Inflammatory macrophage treated with lipopolysaccharide for 1 hour (primary cell): Measurements from ENCODE around the gene KNCN.

Experiments used
- DNase-seq, 2 donors: peaks; one replicate each; pipeline ENCODE4 v3.0.0-alpha.2; 2020 to 2022

KNCN gene

DNA sequence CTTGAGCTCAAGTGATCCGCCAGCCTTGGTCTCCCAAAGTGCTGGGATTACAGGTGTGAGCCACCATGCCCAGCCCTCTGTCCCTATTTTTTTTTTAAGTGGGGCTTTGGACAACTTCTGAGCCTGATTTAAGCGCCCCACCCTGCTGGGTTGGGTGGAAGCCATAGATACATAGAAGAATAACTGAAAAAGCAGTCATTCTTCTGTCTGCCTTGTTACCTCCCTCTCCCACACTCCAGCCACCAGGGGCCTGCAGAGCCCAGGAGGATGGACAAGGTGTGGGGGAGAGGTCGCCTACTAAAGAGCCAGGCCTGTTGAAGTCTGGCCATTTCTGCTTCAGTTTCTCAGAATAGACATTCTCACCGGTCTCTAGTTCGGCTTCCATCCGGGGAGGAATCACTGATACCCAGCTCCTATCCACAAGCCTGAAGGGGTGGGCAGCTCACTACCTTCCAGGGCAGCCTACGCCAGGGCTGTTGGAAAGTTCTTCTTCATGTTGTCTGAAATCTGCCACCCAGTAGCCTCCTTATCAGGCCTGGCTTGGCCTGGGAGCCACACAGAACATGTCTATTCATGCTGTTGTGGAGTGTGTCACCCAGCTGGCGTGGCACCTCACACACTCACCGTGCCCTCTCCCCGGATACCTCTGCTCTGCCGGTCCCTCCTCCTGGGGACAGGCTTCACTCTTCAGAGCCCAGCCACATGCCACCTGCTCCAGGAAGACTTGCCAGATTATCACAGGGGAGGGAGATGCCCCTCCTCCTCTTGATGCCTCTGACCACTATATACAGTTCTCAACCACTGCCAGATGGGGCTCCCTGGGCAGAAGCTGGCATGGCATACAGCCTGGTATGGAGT, 27.7 kb downstream of the KNCN start:
- DNase-seq: no peak

DNA sequence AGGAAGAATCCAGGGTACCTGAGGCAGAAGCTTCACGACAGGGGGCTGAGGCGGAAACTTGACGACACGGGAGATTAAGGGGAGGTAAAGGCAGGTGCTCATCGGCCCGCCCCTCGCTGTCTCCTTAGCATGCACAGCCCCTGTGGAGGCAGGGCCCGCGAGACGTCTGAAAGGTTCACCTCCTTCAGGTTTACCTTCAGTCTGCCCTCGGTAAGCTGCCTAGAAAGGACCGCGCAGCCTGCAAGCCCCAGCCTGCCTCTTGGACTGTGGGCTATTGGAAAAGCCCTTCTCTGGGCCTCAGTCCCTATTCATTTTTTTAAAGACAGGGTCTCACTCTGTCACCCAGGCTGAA, 28.5 kb downstream of the KNCN start:
- no peak for DNase-seq

DNA sequence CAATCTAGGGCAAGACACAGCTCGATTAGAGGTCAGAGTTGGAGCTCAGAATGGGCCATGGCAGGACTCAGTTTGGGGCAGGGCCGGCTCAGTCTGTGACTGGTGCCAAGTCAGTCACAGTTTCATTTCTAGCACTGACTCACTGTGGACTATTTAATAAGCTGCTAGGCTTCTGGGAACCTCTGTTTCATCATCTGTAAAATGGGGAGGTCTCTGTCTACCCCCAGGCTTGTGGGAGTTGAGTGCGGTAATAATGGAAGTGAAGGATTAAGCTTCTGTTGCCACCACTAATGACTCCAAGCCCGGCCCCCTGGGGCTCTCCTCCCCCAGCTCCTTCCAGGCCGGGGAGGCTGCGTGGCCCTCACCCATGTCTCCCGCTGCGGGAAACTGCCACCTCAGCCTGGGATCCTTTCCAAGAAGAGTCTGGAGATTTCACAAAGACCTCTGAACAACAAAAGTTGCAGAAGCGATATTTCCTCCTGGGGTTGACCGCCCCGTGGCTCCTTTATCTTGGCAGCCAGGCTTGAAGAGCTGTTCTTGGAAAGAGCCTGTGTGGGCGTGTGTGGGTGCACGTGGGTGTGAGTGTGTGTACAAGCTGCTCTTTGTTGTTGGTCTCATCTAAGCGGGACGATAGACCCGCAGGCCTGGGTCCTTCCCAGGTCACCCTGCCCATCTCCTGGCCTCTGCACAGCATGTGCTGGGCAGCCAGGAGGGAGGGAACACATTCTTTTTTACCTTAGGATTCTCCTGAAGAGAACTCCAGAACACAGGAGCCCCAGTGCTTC, 29.1 kb downstream of the KNCN start:
- DNase-seq: peak; percentile 77 to 82

DNA sequence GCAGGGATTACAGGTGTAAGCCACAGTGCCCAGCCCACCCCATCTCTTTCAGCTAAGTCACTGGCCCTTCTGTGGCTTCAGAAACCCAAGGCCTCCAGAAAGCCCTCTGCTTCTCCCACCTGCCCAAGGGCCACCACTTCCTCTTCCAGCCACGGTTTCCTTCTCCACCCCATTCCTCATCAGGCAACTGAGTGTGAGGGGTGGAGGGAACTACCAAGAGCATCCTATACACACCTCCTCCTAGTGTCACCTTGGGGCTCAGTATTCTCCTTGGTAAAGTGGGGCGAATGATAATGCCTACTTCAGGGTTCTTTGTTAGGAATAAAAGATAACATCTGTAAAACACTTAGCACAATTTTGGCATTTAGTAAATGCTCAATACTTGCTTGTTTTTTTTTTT, 30.0 kb downstream of the KNCN start:
- DNase-seq: no peak

DNA sequence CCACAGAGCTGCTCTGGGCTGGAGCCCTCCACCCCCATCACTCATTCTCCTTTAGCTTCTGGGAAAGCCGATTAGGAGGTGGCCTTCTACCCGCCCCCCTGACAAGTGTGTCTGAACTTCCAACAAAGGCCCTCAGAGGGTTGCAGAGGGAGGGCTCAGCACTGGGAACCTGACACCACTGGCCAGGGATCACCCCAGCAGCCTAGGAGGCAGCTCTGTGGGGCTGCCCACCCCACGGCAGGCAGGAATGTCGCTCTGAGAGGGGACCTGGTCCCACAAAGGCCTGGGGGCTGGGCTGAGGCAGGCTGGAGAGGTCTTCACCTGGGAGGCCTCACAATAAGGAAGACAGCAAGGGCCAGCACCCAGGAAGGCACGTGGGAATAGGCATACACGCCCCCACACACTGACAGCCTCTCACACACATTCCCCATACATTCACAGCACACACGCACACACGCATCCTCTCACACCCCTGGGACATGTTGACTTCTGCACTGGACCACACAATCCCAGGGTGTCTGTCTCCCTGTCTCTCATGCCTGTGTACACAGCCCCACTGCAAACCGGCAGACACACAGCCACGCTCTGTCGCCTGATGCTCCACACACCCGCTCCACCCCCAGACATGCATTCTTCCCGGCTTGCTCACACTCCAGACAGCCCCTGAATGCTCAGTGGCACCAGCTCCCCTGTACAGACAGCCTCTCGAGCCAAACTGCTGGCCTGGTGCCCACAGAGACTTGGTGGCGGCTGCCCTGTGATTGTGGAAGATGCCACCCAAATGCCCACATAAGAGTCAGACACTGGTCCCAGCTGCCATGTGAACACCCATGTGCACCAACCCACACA, 31.2 kb downstream of the KNCN start:
- DNase-seq: no peak

DNA sequence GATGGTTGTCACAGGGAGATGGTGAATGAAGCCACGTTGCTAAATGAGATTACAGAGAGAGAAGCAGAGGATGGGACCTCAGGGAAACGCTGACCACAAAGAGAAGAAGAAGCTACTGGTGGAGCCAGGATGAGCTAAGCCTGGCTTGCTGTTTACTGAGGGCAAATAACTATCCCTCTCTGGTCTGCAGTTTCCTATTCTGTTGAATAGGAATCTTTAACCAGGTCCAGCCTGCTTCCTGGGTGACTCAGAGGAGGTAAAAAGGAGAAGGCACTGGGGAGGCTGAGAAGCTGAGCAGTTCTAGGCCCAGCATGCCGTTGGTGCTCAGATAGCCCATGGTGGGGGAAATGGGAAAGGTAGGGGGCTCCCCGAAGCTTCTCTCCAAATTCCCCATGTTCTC, 32.2 kb downstream of the KNCN start:
- DNase-seq: peak in 1 of 2 donors; percentile 8

DNA sequence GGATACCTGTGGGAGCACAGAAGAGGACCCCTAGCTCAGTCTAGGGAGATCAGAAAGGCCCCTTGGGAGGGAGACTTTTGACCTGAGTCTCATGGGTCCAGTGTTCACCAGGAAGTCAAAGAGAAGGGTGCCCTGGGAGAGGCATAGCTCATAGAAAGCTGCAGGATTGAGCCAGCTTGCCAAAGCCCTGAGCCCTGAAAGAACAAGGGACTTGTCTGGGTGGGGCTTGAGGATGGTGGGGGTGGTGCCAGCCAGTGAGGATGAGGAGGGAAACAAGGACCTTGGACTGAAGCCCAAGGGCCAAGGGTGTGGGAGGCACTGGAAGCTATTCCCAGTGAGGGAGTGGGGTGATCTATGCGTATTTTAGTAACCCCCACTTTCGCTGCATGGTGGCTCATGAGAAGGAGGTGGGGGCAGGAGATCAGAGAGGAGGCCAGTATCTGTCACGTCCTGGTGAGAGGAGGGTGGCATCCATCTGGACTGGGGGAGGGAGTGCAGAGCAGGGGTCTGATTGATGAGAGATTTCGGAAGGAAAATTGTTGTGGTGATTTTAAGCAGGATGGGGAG, 33.4 kb downstream of the KNCN start:
- DNase-seq: no peak

DNA sequence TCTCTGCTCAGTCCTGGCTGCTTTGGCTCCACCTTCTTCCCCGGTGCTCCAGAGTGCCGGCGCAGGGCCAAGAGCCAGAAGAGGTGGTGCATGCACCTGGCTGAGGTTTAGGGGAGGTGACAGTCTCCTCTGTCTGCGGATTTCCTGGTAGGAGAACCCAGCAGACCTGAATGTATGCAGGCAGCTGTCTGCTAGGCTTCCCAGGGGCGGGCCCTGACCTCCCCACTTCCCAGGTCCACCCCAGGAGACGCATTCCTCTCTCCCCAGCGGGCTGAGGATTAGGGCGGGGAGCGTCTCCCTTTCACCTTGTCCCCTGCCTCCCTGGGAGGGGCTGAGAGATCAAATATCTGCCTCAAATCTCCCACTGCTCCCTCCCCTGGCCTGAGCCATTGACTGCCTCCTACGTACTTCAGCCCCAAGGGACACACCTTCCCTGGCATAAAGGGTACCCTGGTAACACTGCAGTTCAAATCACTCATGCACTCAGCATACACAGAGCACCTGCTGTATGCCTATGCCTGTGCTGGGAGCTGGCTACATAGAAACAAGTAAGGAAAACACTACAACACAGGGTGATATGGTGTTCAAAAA, 34.3 kb downstream of the KNCN start:
- no peak for DNase-seq

DNA sequence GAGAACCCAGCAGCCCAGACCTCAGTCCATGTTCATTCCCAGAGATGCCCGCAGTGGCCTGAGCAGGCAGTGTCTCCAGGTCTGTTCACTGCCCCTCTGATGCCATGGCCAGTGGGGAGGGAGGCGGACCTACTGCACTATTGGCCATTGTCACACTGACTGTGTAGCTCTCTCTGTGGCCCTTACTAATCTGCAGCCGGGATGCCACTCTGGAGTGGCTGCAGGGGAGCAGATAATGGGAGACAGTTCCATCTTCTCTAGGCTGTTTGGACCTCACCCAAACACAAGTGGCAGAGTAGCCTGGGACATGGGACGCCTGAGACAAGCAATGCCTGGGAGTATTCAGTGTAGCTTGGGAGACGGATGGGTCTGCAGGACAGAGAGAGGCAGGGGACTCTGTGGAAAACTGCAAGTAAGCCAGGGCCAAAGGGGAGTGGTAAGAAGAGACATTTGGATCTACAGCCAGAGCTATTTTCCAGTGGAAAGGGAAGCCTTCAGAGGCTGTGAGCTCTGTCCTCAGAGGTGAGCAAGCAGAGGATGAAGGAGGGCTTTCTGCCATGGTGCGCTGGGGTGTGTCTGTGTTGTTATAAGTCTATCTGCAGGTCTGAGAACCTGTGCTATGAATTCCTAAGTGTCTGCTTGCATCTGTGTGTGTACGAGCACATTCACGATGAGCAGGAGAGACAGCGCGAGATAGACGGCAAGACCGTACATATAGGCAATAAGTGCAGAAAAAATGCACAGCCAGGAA, 35.1 kb downstream of the KNCN start:
- DNase-seq: no peak

DNA sequence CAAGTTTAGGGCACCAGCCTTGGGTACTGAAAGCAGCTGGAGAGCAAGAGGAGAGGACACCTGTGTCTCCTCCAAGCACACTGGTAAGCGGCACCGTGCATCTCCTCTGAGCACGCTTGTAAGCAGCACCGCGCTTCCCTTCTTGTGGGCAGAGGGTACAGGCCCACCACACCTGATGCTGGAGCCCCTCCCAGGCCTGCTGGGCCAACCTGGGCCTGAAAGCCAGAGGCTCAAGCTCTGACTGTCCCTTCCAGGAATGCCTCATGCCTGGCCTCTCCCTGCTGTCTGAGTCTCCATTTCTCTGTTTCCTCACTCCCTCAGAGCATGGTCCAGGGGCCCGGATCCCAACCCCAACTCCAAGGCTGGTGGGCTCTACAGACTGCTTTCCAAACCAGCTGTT, 35.9 kb downstream of the KNCN start:
- no peak for DNase-seq

DNA sequence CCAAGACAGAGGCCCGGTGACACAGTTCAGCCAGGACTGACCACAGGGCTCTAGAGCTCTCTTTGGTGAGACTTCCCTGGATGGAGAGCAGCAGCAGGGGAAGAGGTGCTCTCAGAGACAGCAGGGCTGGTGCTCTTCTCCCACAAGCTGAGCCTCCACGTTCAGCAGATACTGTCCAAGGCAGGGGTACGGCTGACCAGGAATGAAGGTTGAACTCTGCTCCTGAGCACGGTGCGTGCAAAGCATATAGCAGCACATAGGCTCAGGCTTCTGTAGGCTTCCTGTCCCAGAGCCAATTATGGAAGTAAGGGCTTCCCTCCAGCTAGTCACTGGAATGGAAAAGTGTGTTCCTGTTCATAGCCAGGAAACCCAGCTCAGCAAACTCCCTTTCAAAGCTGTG, 37.9 kb downstream of the KNCN start:
- DNase-seq: no peak

DNA sequence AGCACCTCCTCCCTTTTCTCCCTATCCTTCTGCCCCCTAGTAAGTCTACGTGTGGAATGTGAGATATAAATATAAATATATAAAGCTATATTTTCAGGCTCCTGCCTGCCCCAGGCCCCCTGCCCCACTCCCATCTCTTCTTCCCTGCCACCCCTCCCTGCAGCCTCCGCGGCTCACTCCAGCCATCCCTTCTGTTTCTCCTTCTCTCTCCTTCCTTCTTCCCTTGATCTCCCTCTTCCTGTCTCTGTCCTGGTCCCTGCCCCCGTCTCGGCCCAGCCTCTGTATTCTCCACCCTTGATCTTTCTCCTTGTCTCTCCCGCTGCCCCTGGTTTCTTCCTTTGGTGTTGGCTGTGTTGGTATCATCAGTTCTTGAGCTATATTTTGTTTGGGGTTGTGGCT, 38.7 kb downstream of the KNCN start:
- DNase-seq: no peak

DNA sequence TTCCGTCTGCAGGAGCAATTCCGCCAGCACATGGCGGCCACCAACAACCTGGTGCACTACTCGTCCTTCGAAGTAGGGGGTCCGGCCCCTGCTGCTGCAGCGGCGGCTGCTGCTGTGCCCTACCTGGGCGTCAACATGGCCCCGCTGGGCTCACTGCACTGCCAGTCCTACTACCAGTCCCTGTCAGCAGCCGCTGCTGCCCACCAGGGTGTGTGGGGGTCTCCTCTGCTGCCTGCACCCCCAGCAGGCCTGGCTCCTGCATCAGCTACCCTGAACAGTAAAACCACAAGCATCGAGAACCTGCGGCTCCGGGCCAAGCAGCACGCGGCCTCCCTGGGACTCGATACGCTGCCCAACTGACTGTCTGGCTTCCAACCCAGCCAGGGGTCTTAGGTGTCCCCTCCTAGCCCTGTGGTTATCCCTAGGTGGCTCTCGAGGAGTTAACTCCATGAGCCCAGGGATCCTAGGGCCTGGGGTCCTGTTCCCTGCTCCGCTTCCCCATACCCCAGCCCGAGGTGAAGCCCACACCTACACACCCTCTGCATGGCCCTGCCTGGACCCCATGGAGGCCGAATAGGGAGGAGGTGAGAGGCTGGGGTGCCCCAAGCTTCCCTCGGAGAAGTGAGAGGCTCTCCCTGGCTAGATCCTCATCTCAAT, 39.2 kb downstream of the KNCN start:
- no peak for DNase-seq

DNA sequence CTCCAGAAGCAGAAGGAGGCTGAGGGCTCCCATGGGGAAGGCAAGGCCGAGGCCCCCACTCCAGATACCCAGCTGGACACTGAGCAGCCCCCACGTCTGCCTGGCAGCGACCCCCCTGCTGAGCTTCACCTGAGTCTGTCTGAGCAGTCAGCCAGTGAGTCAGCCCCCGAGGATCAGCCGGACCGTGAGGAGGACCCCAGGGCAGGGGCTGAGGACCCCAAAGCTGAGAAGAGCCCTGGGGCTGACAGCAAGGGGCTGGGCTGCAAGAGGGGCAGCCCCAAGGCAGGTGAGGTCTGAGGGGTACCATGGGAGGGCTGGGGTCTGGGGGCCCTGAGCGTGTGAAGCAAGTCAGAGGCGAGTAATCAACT, 40.5 kb downstream of the KNCN start:
- no peak for DNase-seq

DNA sequence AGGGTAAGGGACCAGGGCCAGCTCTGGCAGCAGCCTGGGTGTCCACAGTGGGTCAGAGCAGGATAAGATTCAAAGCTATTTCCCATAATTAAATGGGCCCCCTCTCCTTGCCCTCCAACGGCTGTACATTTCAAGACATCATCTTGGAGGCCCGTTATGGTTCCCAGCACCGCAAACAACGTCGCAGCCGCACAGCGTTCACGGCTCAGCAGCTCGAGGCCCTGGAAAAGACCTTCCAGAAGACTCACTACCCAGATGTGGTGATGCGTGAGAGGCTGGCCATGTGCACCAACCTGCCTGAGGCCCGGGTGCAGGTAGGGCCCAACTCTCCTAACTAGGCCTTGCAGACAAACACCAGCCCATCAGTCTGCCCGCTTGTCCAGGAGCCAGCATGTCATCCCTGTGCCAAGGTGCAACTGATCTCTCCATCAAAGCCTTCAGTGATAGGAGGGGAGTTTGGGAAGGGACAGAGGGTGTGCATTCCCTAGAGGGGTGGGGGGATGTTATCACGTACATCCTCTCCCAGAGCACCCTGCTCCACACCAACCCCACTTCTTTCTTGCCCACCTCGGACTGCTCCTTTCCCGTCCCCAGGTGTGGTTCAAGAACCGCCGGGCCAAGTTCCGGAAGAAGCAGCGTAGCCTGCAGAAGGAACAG, 41.0 kb downstream of the KNCN start:
- DNase-seq: no peak

DNA sequence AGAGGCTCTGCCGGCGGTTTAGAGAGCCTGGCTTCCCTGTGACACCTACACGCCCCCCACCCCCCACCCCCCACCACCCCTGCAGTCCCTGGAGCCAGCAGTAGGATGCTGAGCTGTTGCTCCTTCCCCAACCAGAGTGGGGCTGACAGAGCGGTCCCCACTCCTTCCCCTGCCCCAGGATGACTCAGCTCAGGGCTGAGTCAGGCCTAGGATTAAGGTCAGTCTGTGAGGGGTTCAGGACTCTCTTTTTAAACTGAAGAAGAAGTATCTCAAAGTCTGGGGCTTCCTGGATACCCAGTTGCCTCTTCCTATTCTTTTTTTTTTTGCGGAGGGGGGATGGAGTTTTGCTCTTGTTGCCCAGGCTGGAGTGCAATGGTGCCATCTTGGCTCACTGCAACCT, 42.7 kb downstream of the KNCN start:
- DNase-seq: peak in 1 of 2 donors; percentile 33

DNA sequence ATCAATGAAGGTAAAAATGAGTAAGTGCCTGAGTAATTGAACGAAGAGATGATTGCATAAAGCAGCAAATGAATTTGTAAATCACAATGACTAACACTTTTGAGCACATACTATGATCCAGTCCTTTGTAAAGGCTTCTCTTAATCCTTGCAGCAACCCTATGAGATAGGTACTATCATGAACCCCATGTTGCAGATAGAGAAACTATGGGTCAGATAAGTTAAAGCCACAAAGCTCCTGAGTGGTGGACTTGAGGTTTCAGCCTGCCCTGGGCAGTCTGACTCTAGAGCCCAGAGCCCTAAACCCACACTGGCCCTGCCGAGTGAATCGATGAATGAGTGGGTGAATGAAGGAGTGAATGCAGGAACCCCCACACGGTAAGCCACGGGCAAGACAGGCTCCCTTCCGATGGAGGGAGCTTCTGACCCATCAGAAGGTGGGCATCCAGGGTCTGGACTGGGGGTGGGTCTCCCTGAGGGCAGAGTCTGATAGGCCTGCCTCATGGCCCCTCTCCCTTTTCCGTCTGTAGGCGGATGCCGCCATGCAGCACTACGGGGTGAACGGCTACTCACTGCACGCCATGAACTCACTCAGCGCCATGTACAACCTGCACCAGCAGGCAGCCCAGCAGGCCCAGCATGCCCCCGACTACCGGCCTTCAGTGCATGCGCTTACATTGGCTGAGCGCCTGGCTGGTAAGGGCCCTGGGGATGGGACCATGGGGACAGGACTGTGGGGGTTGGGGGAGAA, 44.8 kb downstream of the KNCN start:
- no peak for DNase-seq

DNA sequence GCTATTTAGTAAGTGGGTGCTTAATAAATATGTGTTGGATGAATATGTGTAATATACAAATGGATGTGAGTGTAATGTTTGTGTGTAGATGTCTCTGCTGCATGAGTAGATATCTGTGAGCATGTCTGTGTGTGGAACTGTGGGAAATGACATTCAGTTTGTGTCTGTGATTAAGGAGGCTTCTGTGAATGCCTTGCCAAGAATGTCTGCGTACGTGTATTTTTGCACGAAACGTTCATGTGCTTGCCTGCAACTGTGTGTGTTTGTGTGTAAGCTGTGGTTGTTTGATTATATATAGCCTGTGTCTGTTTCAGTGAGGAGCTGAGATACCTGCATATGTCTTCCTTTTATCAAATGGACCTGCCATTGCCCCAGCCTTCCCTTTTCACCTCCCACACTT, 48.0 kb downstream of the KNCN start:
- no peak for DNase-seq

DNA sequence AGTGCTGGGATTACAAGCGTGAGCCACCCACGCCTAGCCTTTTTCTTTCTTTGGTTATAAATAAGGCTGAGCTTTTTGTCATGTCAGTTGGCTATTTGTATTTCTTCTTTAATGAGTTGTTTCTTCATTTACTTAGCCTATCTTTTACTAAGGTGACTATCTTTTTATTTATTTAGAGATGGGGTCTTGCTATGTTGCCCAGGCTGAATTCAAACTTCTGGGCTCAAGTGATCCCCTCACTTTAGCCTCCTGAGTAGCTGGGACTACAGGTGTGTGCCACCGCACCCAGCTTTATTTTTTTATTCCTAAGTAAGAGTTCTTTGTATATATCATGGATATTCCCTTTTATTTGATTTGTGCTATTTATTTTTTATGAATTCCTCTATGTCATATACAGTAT, 49.9 kb downstream of the KNCN start:
- DNase-seq: no peak

DNA sequence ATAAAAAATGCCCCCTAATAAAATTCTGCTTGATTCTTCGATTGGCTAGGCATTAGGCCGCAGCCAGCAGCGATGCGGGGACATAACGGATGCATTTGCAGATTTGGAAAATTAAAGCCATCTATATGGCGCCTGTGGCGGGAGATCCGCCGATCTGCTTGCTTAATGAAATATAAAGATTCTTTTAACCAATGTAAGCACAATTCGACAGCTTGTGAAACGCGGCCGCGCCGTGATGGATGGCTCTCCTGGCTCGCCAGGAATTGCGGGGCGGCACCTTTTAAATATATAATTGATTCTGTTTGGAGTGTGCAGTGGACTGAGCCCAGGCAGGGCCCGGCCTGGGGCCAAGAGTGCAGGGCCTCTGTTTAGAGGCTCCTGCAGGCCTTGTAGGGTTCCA, 53.8 kb downstream of the KNCN start:
- DNase-seq: no peak
